GM21367 (cell line): ENCODE results near the gene RELN.
"Not testable (repeated sequence)": the region's sequence is repeated elsewhere in the genome, so short reads cannot be mapped to it uniquely, and the experiment has no call there.

Source experiments
- ATAC-seq: cut with Tn5 transposase; IDR thresholded peaks from one replicate; pipeline ENCODE4 v1.9.1; 2021; ENCODE audit not compliant: unreplicated experiment

Gene RELN

GRCh38 chr7:103905997-103906396 is 83.5 kb downstream of the RELN start:
- no peak for ATAC-seq

DNA sequence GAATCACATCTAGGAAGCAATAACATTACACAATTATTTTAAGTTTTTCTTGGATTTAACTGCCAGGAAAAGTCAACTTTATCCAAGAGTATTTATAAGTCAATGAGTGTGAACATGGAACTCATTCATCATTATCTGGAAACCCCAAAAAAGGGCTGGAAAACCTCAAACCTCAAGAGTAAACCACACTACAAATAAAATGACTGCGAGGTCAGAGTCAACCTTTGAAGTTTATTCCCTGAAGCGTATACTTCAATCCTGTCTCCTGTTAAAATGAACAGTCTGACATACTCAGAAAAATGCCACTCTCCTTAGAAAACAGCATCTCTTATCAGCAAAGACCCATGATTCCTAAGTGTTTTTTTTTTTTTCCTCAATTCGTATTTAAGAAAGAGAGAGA is 86.5 kb downstream of the RELN start:
- ATAC-seq: no peak

GRCh38 chr7:103896826-103897225 is 92.6 kb downstream of the RELN start:
- not testable (repeated sequence) for ATAC-seq

- ATAC-seq: no peak
These were observed 94.5 kb downstream of the RELN start for GRCh38 chr7:103894656-103895596.

- no peak for ATAC-seq
These were observed 96.1 kb downstream of the RELN start for GRCh38 chr7:103893350-103893749.

DNA sequence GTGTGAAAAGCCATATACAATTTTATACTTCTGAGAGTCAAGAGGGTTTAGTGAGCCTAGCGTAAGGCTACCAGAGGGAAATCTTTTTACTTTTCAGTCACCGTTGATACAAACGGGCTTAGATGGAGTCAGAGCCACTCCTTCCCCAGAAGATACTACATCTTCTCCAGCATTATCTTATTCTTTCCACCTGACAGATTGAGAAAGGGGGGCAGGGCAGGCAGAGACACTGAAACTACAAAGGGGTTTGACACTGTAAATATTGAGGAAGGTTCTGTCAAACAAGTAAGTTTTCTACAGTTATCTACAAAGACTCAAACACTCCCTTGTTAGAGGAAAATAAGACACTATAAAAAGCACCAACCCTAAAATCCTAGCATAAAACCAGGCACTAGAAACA is 100.0 kb downstream of the RELN start:
- no peak for ATAC-seq

GRCh38 chr7:103888603-103889153 is 100.8 kb downstream of the RELN start:
- no peak for ATAC-seq

DNA sequence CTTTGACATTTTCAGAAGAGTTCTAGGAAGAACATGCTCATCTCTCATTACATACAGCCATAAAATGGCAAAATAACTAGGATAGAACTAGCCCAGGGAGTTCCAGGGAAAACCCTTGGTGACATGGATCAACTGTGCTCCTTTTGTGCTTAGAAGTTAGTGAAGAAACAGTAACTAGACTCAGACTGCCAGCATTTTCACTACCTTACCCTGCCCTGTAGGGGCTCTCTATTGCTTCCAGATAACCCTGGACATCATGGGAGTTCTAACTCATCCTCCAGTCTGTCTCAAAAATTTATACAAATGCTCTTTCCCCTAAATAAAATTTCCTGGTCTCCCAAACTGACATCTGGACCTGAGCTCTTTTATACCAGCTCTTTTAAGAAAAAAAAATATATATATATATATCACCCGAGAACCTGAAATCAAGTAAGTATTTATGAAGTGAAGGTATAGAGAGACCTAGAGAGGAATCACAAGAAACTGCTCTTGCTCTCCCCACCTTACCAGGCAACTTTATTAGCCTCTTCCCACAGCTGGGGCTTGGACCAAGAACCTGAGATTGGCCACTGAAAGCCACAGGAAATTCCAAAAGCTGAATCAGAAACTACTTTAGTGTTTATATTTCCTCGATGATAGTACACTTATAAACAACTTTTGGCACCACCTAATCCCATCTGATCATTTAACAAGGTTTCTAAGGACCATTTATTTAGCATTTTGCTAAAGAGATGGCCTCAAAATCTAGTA is 101.4 kb downstream of the RELN start:
- no peak for ATAC-seq

GRCh38 chr7:103887050-103887449 is 102.4 kb downstream of the RELN start:
- no peak for ATAC-seq

DNA sequence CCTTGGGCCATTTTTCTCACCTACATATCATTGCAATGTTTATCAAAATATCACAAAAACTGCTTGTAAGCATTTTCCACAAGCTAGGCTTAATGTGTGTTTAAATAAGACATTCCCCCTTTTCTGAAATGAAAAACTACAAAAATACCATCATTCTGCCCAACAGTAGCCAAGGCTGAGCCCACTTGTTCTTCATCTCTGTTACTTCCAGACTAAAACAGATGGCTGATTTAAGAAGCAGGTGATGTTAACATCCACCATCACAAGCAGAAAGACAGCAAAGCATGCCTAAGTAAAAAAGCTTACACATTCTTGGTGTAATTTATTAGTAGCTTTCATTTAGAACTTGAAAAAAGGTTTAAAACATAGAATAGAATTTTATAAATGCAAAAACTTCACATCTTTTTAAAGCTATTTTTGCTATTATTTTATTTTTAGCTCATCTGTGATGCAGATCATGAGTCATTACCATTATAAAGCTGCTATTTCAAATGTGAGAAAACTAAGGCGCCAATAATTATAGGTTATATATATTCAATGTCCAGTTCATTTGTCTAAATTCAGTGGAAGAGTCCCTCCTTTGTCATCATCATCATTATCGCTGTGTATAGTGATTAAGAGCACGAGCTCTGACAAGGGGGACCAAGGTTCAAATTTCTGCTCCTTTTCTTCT is 109.4 kb downstream of the RELN start:
- no peak for ATAC-seq

- no peak for ATAC-seq
These were observed 110.0 kb downstream of the RELN start for GRCh38 chr7:103879411-103879810.

- no peak for ATAC-seq
These were observed 111.9 kb downstream of the RELN start for GRCh38 chr7:103877565-103877964.

DNA sequence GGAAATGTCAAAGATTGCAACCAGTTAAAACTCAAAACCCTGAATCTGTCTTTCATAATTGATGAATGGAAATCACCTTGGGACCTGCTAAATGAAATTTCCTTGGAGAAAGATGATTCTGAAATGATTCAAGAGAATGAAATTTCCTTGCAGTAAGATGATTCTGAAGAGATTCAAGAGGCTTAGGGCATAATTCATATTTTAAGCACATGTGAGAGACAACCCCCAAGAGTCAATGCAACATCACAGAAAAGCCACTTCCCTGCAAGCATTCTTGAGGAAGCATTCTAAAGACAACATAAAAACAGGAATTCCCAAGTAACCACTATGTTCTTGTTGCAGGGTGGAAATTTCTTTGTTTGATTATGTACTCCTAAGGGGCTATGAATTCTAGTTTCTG is 113.7 kb downstream of the RELN start:
- ATAC-seq: no peak

DNA sequence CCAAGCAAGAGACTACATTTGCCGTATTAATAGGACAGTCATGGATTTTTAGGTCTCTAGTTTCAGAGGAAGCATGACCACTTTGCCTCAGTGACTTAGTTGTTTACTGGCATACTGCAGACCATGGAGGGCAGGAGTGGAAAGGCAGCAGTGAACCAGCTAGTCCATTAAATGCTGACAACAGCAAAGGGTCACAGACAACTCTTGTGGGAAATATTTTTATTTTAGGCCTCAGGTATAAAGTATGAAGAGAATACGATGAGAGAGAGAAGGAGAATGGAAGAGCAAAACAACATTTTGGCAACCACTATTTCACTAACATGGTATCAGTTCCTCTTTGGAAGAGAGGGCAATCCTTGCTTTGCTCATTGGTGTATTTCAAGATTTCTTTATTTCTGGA is 118.0 kb downstream of the RELN start:
- ATAC-seq: no peak

DNA sequence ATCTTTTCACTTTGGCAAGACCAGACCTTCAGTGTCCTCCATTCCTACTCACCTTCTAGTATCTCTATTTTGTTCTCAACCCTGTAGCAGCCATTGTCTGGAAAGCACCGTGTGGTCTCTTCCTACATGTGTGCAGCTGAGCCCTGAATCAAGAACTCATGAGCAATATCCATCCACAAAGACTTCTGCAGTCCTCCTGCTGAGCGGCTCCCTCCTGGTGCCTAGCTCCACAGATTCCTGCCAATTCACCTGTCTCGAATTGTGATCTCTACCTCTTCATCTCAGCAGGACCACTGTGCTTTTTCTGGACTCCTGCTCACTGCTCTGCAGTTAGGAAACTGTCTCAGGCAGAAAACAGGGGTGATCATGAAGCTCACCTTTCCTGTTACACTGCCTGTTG is 118.8 kb downstream of the RELN start:
- no peak for ATAC-seq

DNA sequence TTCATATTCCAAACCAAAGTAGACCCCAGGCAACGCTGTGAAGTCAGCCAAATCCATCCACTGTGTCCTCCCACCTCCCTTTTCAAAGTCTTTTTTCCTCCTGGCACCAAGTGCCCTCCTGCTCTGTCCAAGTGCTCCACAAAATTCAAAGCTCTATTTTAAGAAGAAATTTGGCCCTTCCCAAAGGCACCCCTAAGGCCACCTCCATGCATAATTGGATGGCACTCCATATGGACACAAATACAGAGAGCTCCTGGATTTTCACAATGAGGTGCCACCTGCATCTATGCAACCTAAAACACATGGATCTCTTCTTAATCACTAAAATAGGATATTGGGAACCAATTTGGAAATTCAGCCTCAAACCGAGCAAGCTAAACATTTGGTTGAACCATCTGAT is 121.6 kb downstream of the RELN start:
- ATAC-seq: no peak

- ATAC-seq: no peak
These were observed 122.5 kb downstream of the RELN start for GRCh38 chr7:103866919-103867318.

DNA sequence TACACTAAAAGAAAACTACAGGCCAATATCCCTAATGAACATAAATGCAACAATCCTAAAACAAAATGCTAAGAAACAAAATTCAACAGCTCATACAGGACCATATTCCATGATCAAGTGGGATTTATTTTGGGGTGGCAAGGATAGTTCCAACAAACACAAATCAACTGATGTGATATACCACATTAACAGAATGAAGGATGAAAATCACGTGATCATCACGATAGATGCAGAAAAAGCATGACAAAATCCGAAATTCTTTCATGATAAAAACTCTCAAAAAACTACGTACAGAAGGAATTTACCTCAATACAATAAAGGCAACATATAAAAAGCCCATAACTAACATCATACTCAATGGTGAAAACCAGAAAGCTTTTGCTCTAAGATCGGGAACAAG is 124.0 kb downstream of the RELN start:
- no peak for ATAC-seq

DNA sequence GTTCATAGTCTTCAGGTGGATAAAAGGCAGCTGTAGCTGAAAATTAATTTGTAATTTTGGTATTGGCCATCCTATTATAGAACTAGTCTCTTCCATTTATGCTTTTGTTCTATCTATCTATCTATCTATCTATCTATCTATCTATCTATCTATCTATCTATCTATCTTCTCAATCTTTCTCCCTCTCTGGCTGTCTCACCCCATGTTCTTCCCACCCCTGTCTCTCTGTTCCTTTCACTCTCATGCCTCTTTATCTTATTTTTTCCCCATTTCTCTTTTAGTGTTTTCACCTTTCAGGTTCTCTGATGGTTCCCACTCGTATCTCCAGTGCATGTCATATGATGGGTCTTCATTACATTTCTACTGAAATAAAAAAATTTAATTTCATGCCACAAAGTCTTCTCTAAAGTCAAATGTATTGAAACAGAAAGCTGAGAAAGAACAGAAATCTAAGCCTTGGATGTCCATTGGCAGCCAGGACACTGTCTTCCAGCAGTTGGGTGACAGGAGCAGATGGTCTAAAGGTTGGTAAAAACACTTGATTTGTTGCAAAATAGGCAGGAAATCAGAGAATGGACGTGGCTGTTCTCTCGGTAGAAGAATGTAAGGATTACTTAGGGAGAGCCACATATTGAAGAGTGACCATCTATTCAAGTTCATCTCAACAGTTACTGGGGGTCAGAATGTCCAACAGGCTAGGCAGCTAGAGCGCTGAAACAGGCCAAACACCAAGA is 127.0 kb downstream of the RELN start:
- ATAC-seq: no peak

DNA sequence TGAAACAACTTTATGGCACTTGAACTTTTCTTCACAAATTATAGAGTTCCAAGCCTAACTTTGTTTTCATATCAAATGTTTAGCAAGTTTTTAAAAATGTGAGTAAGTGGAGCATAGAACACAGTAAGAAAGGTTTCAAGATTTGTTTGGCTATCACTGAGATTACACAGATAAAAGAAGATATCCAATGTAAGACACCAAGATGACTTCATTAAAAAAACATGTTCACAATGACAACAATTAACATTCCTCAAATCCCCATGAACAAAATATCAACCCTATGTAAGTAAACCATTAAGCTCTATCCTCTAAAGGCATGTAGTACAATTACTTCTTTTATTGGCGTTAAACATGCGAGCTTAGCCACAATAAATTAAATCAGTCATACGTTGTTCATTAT is 129.7 kb downstream of the RELN start:
- no peak for ATAC-seq

GRCh38 chr7:103857435-103857834 is 132.0 kb downstream of the RELN start:
- no peak for ATAC-seq
